Thyroid gland (tissue), 4 donors: ENCODE data around the gene STOX2. TPM values are rescaled to one million over a fixed set of nuclear protein-coding genes. Genes with fewer than 3 reads are reported as not detected.

Experiments used
- DNase-seq, 2 donors: peaks; one replicate each; pipeline ENCODE4 v3.0.0-alpha.2; 2019
- H3K27ac ChIP-seq, 3 donors: fragments of 200-600 bp; sonication (generic); 1 replicate in 2 of 3; 2 replicates in 1 of 3; pipeline ENCODE4 v1.5.1; 2016 to 2019; ENCODE audit warnings: mild to moderate bottlenecking in 1 of 3, moderate library complexity in 1 of 3
- H3K27me3 ChIP-seq: fragments of 200-600 bp; sonication (generic); one replicate; pipeline ENCODE4 v1.5.1; 2019
- H3K36me3 ChIP-seq, 2 donors: fragments of 200-600 bp; sonication (generic); one replicate each; pipeline ENCODE4 v1.5.1; 2016 to 2019
- H3K4me1 ChIP-seq, 2 donors: fragments of 200-600 bp; sonication (generic); one replicate each; pipeline ENCODE4 v1.5.1; 2017 to 2019
- H3K4me3 ChIP-seq, 3 donors: fragments of 200-600 bp; sonication (generic); replicated peaks in 1 of 3; 1 replicate in 2 of 3; 2 replicates in 1 of 3; pipeline ENCODE4 v1.5.1; 2016; ENCODE audit warnings: mild to moderate bottlenecking in 1 of 3
- H3K9me3 ChIP-seq: fragments of 200-600 bp; sonication (generic); one replicate; pipeline ENCODE4 v1.5.1; 2017
- CTCF ChIP-seq, 6 experiments: fragments of 200-600 bp in 3 of 6; fragments of 450-650 bp in 3 of 6; sonication (generic) in 3 of 6; IDR thresholded peaks; one replicate each; pipeline ENCODE4 v1.5.1; 2016 to 2019; ENCODE audit warnings: antibody characterized with exemption in 6 of 6, mild to moderate bottlenecking in 2 of 6, inconsistent platforms in 1 of 6, moderate library complexity in 1 of 6
- POLR2A ChIP-seq, 2 donors: fragments of 450-650 bp; IDR thresholded peaks; one replicate each; pipeline ENCODE4 v1.6.1; 2017; ENCODE audit warnings: antibody characterized with exemption in 2 of 2, mild to moderate bottlenecking in 2 of 2, moderate library complexity in 1 of 2
- WGBS, 2 donors: methylation state at CpG; one replicate each; pipeline ENCODE4 v1.1.5; 2017; 5-methylcytosine and 5-hydroxymethylcytosine counted together
- intact Hi-C: fragments of 100-400 bp; cut with DNase I; formaldehyde crosslinking; loops from one replicate; pipeline ENCODE4 v1.15.1; 2023
- total RNA-seq, 4 donors: library from RNA; depleted of rRNA; stranded (reverse); fragments of >200 nt; gene quantifications; one replicate each; pipeline ENCODE4 v1.2.3, GENCODE V29; 2016

The STOX2 gene
- total RNA-seq, 4 donors from 2014 or later, result 27.3 to 57.7 (median 43.3) TPM

- Histone ChIP-seq H3K4me3 (no peak overlapping the region), H3K9me3 (no peaks in the 10 kb centered on the region), H3K27me3 (no peaks in the 10 kb centered on the region), H3K36me3 (no peaks in the 10 kb centered on the region), H3K4me1 (peaks cover 10 to 22% of the 10 kb centered on the region in 2 donors), H3K27ac (no peak overlapping the region)
- WGBS, 2 donors, result 81 to 87% methylated on average over 10 of the region's 10 CpGs
- no peak for DNase-seq
- TF ChIP-seq CTCF (IDR thresholded peaks at IDR 0.05) (no peak), POLR2A (IDR thresholded peaks at IDR 0.05) (no peak)
- intact Hi-C loops, result no loop called here
Measured at GRCh38 chr4:183959319-183960045, 54.4 kb downstream of the STOX2 start.

- peak; percentile 46 to 63 for DNase-seq
- Histone ChIP-seq H3K27ac (no peak overlapping the region), H3K36me3 (no peaks in the 10 kb centered on the region), H3K9me3 (no peaks in the 10 kb centered on the region), H3K4me3 (no peak overlapping the region), H3K27me3 (no peaks in the 10 kb centered on the region), H3K4me1 (peaks cover 10 to 22% of the 10 kb centered on the region in 2 donors)
- intact Hi-C loops, result no loop called here
- 42 to 48% methylated on average over 7 to 8 of the region's 8 CpGs for WGBS, 2 donors
- TF ChIP-seq CTCF (IDR thresholded peaks at IDR 0.05) (no peak), POLR2A (IDR thresholded peaks at IDR 0.05) (no peak)
Measured at GRCh38 chr4:183960046-183960420, 54.9 kb downstream of the STOX2 start.

GRCh38 chr4:183960962-183961541 is 55.9 kb downstream of the STOX2 start:
- intact Hi-C loops, result no loop called here
- no peak overlapping the region for H3K27ac ChIP-seq
- H3K4me3 ChIP-seq, result no peak overlapping the region
- H3K4me1 ChIP-seq, result peaks cover 10 to 22% of the 10 kb centered on the region in 2 donors
- no peak for DNase-seq
- H3K36me3 ChIP-seq, result no peaks in the 10 kb centered on the region
- H3K27me3 ChIP-seq, result no peaks in the 10 kb centered on the region
- no peaks in the 10 kb centered on the region for H3K9me3 ChIP-seq
- 73 to 75% methylated on average over 12 of the region's 12 CpGs for WGBS, 2 donors
- no peak for TF ChIP-seq CTCF (IDR thresholded peaks at IDR 0.05)
- no peak for TF ChIP-seq POLR2A (IDR thresholded peaks at IDR 0.05)

DNA sequence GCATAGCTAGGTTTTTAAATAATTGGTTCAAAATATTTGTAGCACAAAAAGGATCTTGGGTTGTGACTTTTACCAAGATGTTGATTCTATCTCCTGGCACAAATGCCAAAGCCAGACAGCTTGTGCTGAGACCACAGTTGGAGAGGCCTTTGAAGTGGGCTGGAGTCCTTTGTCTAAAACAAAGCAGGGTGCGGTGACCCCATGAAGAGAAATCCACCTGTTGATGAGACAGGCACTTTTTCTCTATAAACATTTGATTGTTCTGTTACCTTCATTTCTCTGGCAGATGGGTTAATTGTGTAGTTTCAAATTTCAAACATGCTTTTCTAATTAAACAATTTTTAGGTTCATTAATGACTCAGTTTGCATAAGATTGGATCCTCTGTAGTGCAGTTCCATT is 56.7 kb downstream of the STOX2 start:
- Histone ChIP-seq H3K4me1 (peaks cover 10 to 22% of the 10 kb centered on the region in 2 donors), H3K9me3 (no peaks in the 10 kb centered on the region), H3K27me3 (no peaks in the 10 kb centered on the region), H3K4me3 (no peak overlapping the region), H3K36me3 (no peaks in the 10 kb centered on the region), H3K27ac (no peak overlapping the region)
- intact Hi-C loops, result no loop called here
- WGBS, 2 donors, result 26 to 42% methylated on average over 1 of the region's 1 CpG
- no peak for TF ChIP-seq POLR2A (IDR thresholded peaks at IDR 0.05)
- DNase-seq, result peak; percentile 24 to 38

DNA sequence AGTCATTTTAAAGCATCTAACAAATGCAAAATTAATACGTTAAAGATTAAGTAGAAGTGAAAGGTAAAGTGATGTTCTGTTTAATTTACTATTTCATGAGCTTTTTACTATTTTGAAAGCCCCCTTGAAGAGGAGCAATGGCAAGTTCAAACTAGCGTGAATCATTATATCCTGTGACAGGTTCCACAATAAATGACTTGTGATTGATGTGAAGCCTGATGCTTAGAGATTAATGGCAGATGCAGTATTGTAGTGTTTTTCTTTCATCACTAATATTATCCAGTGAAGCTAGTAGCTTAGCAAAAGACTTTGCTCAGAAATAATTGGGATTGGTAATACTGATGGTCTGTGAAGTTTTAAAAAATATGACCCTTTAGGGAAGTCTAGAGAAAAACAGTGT is 57.3 kb downstream of the STOX2 start:
- Histone ChIP-seq H3K4me3 (no peak overlapping the region), H3K27me3 (no peaks in the 10 kb centered on the region), H3K9me3 (no peaks in the 10 kb centered on the region), H3K4me1 (peaks cover 10 to 22% of the 10 kb centered on the region in 2 donors), H3K36me3 (no peaks in the 10 kb centered on the region), H3K27ac (no peak overlapping the region)
- no peak for DNase-seq
- intact Hi-C loops, result no loop called here
- WGBS, 2 donors, result 86% methylated on average over 2 of the region's 2 CpGs
- TF ChIP-seq POLR2A (IDR thresholded peaks at IDR 0.05), result no peak
- TF ChIP-seq CTCF (IDR thresholded peaks at IDR 0.05), result no peak
